ENCODE measurements around the gene LCA5. TPM values are rescaled to one million over a fixed set of nuclear protein-coding genes. Genes with fewer than 3 reads are reported as not detected.

LCA5 gene
- total RNA-seq, 1 donor from 2014 or later, result 5.4 TPM

DNA sequence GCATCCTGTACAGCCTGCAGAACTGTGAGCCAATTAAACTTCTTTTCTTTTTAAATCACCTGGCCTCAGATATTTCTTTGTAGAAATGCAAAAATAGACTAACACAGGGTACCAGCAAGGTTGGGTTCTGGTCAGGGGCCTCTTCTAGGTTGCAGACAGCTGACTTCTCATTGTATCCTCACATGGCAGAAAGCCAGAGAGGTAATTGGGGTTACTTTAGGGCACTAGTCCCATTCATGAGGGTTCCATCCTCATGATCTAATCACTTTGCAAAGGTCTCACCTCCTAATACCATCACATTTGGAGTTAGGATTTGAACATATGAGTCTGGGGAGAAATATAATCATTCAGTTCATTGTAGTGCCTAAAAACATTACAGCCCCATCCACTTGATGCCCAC, 101.5 kb downstream of the LCA5 start:
- DNase-seq (no peak), ATAC-seq (no peak)
- Histone ChIP-seq H3K27ac (no peak overlapping the region), H3K36me3 (no peaks in the 10 kb centered on the region), H3K4me3 (no peak overlapping the region), H3K27me3 (no peaks in the 10 kb centered on the region), H3K9me3 (no peaks in the 10 kb centered on the region), H3K4me1 (no peaks in the 10 kb centered on the region)
- TF ChIP-seq, protein P1, sequence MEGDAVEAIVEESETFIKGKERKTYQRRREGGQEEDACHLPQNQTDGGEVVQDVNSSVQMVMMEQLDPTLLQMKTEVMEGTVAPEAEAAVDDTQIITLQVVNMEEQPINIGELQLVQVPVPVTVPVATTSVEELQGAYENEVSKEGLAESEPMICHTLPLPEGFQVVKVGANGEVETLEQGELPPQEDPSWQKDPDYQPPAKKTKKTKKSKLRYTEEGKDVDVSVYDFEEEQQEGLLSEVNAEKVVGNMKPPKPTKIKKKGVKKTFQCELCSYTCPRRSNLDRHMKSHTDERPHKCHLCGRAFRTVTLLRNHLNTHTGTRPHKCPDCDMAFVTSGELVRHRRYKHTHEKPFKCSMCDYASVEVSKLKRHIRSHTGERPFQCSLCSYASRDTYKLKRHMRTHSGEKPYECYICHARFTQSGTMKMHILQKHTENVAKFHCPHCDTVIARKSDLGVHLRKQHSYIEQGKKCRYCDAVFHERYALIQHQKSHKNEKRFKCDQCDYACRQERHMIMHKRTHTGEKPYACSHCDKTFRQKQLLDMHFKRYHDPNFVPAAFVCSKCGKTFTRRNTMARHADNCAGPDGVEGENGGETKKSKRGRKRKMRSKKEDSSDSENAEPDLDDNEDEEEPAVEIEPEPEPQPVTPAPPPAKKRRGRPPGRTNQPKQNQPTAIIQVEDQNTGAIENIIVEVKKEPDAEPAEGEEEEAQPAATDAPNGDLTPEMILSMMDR (IDR thresholded peaks at IDR 0.05), result no peak
- intact Hi-C loops (cut with DNase I), result no loop called here

Other genes with a start within 250 kb of the LCA5 start
- 33.9 TPM for gene SH3BGRL2, start 93.9 kb upstream of the LCA5 start, total RNA-seq